Dendritic cell treated with granulocyte-macrophage colony-stimulating factor and Interleukin-4, amounts not matched to agents 40 ng/mL and 50 ng/mL, for 4 days (primary cell): Measurements from ENCODE around the gene HIF3A.
A peak's percentile ranks its signal among the peaks of the same experiment; 100 is the strongest.

Experiments
- H3K27ac Mint-ChIP-seq: one replicate; pipeline ENCODE4 v1.8.0; 2022; ENCODE audit warnings: mild to moderate bottlenecking, mixed read lengths
- H3K27me3 Mint-ChIP-seq: one replicate; pipeline ENCODE4 v1.8.0; 2022; ENCODE audit warnings: mild to moderate bottlenecking, mixed read lengths
- H3K36me3 Mint-ChIP-seq: one replicate; pipeline ENCODE4 v1.8.0; 2022; ENCODE audit warnings: low read depth, mixed read lengths
- H3K4me1 Mint-ChIP-seq: one replicate; pipeline ENCODE4 v1.8.0; 2022; ENCODE audit warnings: low read depth, mixed read lengths
- H3K4me3 Mint-ChIP-seq: one replicate; pipeline ENCODE4 v1.8.0; 2022; ENCODE audit warnings: mild to moderate bottlenecking, moderate library complexity, mixed read lengths
- H3K9me3 Mint-ChIP-seq: one replicate; pipeline ENCODE4 v1.8.0; 2022; ENCODE audit warnings: mixed read lengths
- intact Hi-C: fragments of 100-400 bp; cut with micrococcal nuclease; formaldehyde crosslinking; loops from one replicate; pipeline ENCODE4 v1.15.0; 2022

Gene HIF3A

GRCh38 chr19:46279177-46279576 is 17.7 kb upstream of the HIF3A start:
- Mint-ChIP-seq H3K27ac (no peak overlapping the region), H3K4me3 (no peak overlapping the region), H3K4me1 (no peaks in the 10 kb centered on the region), H3K27me3 (peaks cover 26% of the 10 kb centered on the region), H3K9me3 (no peaks in the 10 kb centered on the region), H3K36me3 (no peaks in the 10 kb centered on the region)
- intact Hi-C loops: loop anchor here (2.0 kb wide), 1 partner anchor 234 kb away; no protein-coding TSS in a partner anchor

- H3K36me3 Mint-ChIP-seq: no peaks in the 10 kb centered on the region
- no peaks in the 10 kb centered on the region for H3K4me1 Mint-ChIP-seq
- H3K9me3 Mint-ChIP-seq: no peaks in the 10 kb centered on the region
- peaks cover 10% of the 10 kb centered on the region for H3K27me3 Mint-ChIP-seq
- intact Hi-C loops: no loop called here
- H3K4me3 Mint-ChIP-seq: no peak overlapping the region
- H3K27ac Mint-ChIP-seq: no peak overlapping the region
Observed at GRCh38 chr19:46283771-46284170, 13.1 kb upstream of the HIF3A start.

GRCh38 chr19:46284635-46285034 is 12.2 kb upstream of the HIF3A start:
- intact Hi-C loops: no loop called here

GRCh38 chr19:46287585-46287984 is 9.3 kb upstream of the HIF3A start:
- Mint-ChIP-seq H3K36me3 (no peaks in the 10 kb centered on the region), H3K4me3 (no peak overlapping the region), H3K27ac (no peak overlapping the region), H3K27me3 (peaks cover 7% of the 10 kb centered on the region), H3K9me3 (no peaks in the 10 kb centered on the region), H3K4me1 (peaks cover 4% of the 10 kb centered on the region)
- intact Hi-C loops: no loop called here

More at GRCh38 chr19:46284635-46285034, 12.2 kb upstream of the HIF3A start:
- Mint-ChIP-seq H3K4me3 (no peak overlapping the region), H3K36me3 (no peaks in the 10 kb centered on the region), H3K9me3 (no peaks in the 10 kb centered on the region), H3K27ac (no peak overlapping the region), H3K4me1 (peaks cover 4% of the 10 kb centered on the region), H3K27me3 (peaks cover 5% of the 10 kb centered on the region)

- no peaks in the 10 kb centered on the region for H3K9me3 Mint-ChIP-seq
- intact Hi-C loops: no loop called here
- peaks cover 4% of the 10 kb centered on the region for H3K27me3 Mint-ChIP-seq
- H3K4me3 Mint-ChIP-seq: no peak overlapping the region
- H3K4me1 Mint-ChIP-seq: peaks cover 4% of the 10 kb centered on the region
- no peak overlapping the region for H3K27ac Mint-ChIP-seq
- H3K36me3 Mint-ChIP-seq: no peaks in the 10 kb centered on the region
Observed at GRCh38 chr19:46288896-46289588, 7.8 kb upstream of the HIF3A start.

GRCh38 chr19:46289724-46290619 is 6.9 kb upstream of the HIF3A start:
- intact Hi-C loops: no loop called here
- peaks cover 4% of the 10 kb centered on the region for H3K4me1 Mint-ChIP-seq
- H3K36me3 Mint-ChIP-seq: no peaks in the 10 kb centered on the region
- H3K27ac Mint-ChIP-seq: no peak overlapping the region
- no peak overlapping the region for H3K4me3 Mint-ChIP-seq
- peaks cover 9% of the 10 kb centered on the region for H3K27me3 Mint-ChIP-seq
- no peaks in the 10 kb centered on the region for H3K9me3 Mint-ChIP-seq

GRCh38 chr19:46291829-46292228 is 5.0 kb upstream of the HIF3A start:
- Mint-ChIP-seq H3K36me3 (no peaks in the 10 kb centered on the region), H3K4me1 (peaks cover 4% of the 10 kb centered on the region), H3K9me3 (no peaks in the 10 kb centered on the region), H3K27me3 (peaks cover 24% of the 10 kb centered on the region), H3K27ac (no peak overlapping the region), H3K4me3 (no peak overlapping the region)
- intact Hi-C loops: no loop called here

- no peak overlapping the region for H3K4me3 Mint-ChIP-seq
- H3K4me1 Mint-ChIP-seq: peaks cover 14% of the 10 kb centered on the region
- H3K9me3 Mint-ChIP-seq: no peaks in the 10 kb centered on the region
- no peaks in the 10 kb centered on the region for H3K36me3 Mint-ChIP-seq
- H3K27me3 Mint-ChIP-seq: peaks cover 51% of the 10 kb centered on the region
- H3K27ac Mint-ChIP-seq: no peak overlapping the region
- intact Hi-C loops: no loop called here
Observed at GRCh38 chr19:46294494-46294893, 2.3 kb upstream of the HIF3A start.

- H3K4me1 Mint-ChIP-seq: peaks cover 16% of the 10 kb centered on the region
- no peak overlapping the region for H3K4me3 Mint-ChIP-seq
- peaks cover 55% of the 10 kb centered on the region for H3K27me3 Mint-ChIP-seq
- intact Hi-C loops: no loop called here
- no peaks in the 10 kb centered on the region for H3K36me3 Mint-ChIP-seq
- H3K9me3 Mint-ChIP-seq: no peaks in the 10 kb centered on the region
- no peak overlapping the region for H3K27ac Mint-ChIP-seq
Observed at GRCh38 chr19:46295401-46296201, 1.2 kb upstream of the HIF3A start.

- H3K9me3 Mint-ChIP-seq: no peaks in the 10 kb centered on the region
- H3K4me1 Mint-ChIP-seq: peaks cover 16% of the 10 kb centered on the region
- no peak overlapping the region for H3K4me3 Mint-ChIP-seq
- H3K27me3 Mint-ChIP-seq: peaks cover 60% of the 10 kb centered on the region
- intact Hi-C loops: no loop called here
- no peak overlapping the region for H3K27ac Mint-ChIP-seq
- no peaks in the 10 kb centered on the region for H3K36me3 Mint-ChIP-seq
Observed at GRCh38 chr19:46296202-46296480, 701 bp upstream of the HIF3A start.

- H3K4me3 Mint-ChIP-seq: no peak overlapping the region
- no peaks in the 10 kb centered on the region for H3K9me3 Mint-ChIP-seq
- intact Hi-C loops: no loop called here
- H3K4me1 Mint-ChIP-seq: peaks cover 16% of the 10 kb centered on the region
- H3K36me3 Mint-ChIP-seq: no peaks in the 10 kb centered on the region
- H3K27me3 Mint-ChIP-seq: peaks cover 61% of the 10 kb centered on the region
- no peak overlapping the region for H3K27ac Mint-ChIP-seq
Observed at GRCh38 chr19:46297700-46298478, 1.0 kb downstream of the HIF3A start.

- Mint-ChIP-seq H3K4me1 (peaks cover 16% of the 10 kb centered on the region), H3K9me3 (no peaks in the 10 kb centered on the region), H3K27ac (no peak overlapping the region), H3K36me3 (no peaks in the 10 kb centered on the region), H3K4me3 (peak overlapping the region; percentile 49), H3K27me3 (peaks cover 61% of the 10 kb centered on the region)
- intact Hi-C loops: no loop called here
Observed at GRCh38 chr19:46298479-46299003, 1.7 kb downstream of the HIF3A start.

- Mint-ChIP-seq H3K4me3 (peak overlapping the region; percentile 49), H3K9me3 (peaks cover 2% of the 10 kb centered on the region), H3K4me1 (peaks cover 16% of the 10 kb centered on the region), H3K27ac (no peak overlapping the region), H3K27me3 (peaks cover 61% of the 10 kb centered on the region), H3K36me3 (no peaks in the 10 kb centered on the region)
- intact Hi-C loops: no loop called here
Observed at GRCh38 chr19:46299004-46299509, 2.2 kb downstream of the HIF3A start.
